Measurements from ENCODE around the gene HGD. TPM values are rescaled to one million over a fixed set of nuclear protein-coding genes. Genes with fewer than 3 reads are reported as not detected.
"Not testable (repeated sequence)": the region's sequence is repeated elsewhere in the genome, so short reads cannot be mapped to it uniquely, and the experiment has no call there.

HGD gene
- total RNA-seq, 1 donor from 2014 or later: 0.88 TPM

GRCh38 chr3:120681506-120682038, 467 bp downstream of the HGD start:
- no peak for TF ChIP-seq CTCF (IDR thresholded peaks at IDR 0.05; ENCODE audit: insufficient read depth, low read length, poor library complexity, severe bottlenecking)
- no peaks in the 10 kb centered on the region for H3K36me3 ChIP-seq (ENCODE audit: control insufficient read depth, insufficient read depth, low read length)
- no peak overlapping the region for H3K4me3 ChIP-seq (ENCODE audit: low read depth, low read length)
- DNase-seq (ENCODE audit: low read depth): no peak
- H3K27me3 ChIP-seq (ENCODE audit: control insufficient read depth, insufficient read depth, low read length): no peaks in the 10 kb centered on the region

- Histone ChIP-seq H3K36me3 (ENCODE audit: control insufficient read depth, insufficient read depth, low read length) (no peaks in the 10 kb centered on the region), H3K4me3 (ENCODE audit: low read depth, low read length) (no peak overlapping the region)
Measured at GRCh38 chr3:120681018-120681417, 1.0 kb downstream of the HGD start.

GRCh38 chr3:120680193-120680894, 1.7 kb downstream of the HGD start:
- no peak for DNase-seq (ENCODE audit: low read depth)
- H3K4me3 ChIP-seq (ENCODE audit: low read depth, low read length): no peak overlapping the region
- no peaks in the 10 kb centered on the region for H3K36me3 ChIP-seq (ENCODE audit: control insufficient read depth, insufficient read depth, low read length)

More at GRCh38 chr3:120681018-120681417, 1.0 kb downstream of the HGD start:
- TF ChIP-seq CTCF (IDR thresholded peaks at IDR 0.05; ENCODE audit: insufficient read depth, low read length, poor library complexity, severe bottlenecking): no peak
- no peak for DNase-seq (ENCODE audit: low read depth)
- H3K27me3 ChIP-seq (ENCODE audit: control insufficient read depth, insufficient read depth, low read length): no peaks in the 10 kb centered on the region

GRCh38 chr3:120678984-120679383, 3.1 kb downstream of the HGD start:
- Histone ChIP-seq H3K36me3 (ENCODE audit: control insufficient read depth, insufficient read depth, low read length) (no peaks in the 10 kb centered on the region), H3K4me3 (ENCODE audit: low read depth, low read length) (no peak overlapping the region), H3K27me3 (ENCODE audit: control insufficient read depth, insufficient read depth, low read length) (no peaks in the 10 kb centered on the region)
- no peak for TF ChIP-seq CTCF (IDR thresholded peaks at IDR 0.05; ENCODE audit: insufficient read depth, low read length, poor library complexity, severe bottlenecking)
- DNase-seq (ENCODE audit: low read depth): no peak

More at GRCh38 chr3:120680193-120680894, 1.7 kb downstream of the HGD start:
- TF ChIP-seq CTCF (IDR thresholded peaks at IDR 0.05; ENCODE audit: insufficient read depth, low read length, poor library complexity, severe bottlenecking): no peak
- H3K27me3 ChIP-seq (ENCODE audit: control insufficient read depth, insufficient read depth, low read length): no peaks in the 10 kb centered on the region

GRCh38 chr3:120678331-120678947, 3.6 kb downstream of the HGD start:
- no peak overlapping the region for H3K4me3 ChIP-seq (ENCODE audit: low read depth, low read length)
- H3K36me3 ChIP-seq (ENCODE audit: control insufficient read depth, insufficient read depth, low read length): no peaks in the 10 kb centered on the region
- TF ChIP-seq CTCF (IDR thresholded peaks at IDR 0.05; ENCODE audit: insufficient read depth, low read length, poor library complexity, severe bottlenecking): no peak
- peak; percentile 82 for DNase-seq (ENCODE audit: low read depth)
- H3K27me3 ChIP-seq (ENCODE audit: control insufficient read depth, insufficient read depth, low read length): no peaks in the 10 kb centered on the region

GRCh38 chr3:120677193-120677592, 4.8 kb downstream of the HGD start:
- H3K36me3 ChIP-seq (ENCODE audit: control insufficient read depth, insufficient read depth, low read length); H3K4me3 ChIP-seq (ENCODE audit: low read depth, low read length); H3K27me3 ChIP-seq (ENCODE audit: control insufficient read depth, insufficient read depth, low read length); DNase-seq (ENCODE audit: low read depth): not testable (repeated sequence)
